IMR-90 (cell line): ENCODE results near the gene DMRTC2. TPM values are rescaled to one million over a fixed set of nuclear protein-coding genes. Genes with fewer than 3 reads are reported as not detected.

Experiments
- CTCF ChIP-seq: conservative IDR thresholded peaks from 2 replicates; pipeline ENCODE4 v1.5.1; 2012; ENCODE audit warnings: mild to moderate bottlenecking, low read depth, low read length, improper control_type of control experiment
- MAZ ChIP-seq: IDR thresholded peaks from 2 replicates; pipeline ENCODE4 v1.6.1; 2012; ENCODE audit warnings: low read depth, mild to moderate bottlenecking, low read length, improper control_type of control experiment, moderate library complexity, borderline replicate concordance
- RCOR1 ChIP-seq: IDR thresholded peaks from 2 replicates; pipeline ENCODE4 v1.6.1; 2012; ENCODE audit warnings: mild to moderate bottlenecking, low read length, improper control_type of control experiment; ENCODE audit not compliant: insufficient replicate concordance
- polyA plus RNA-seq, 3 experiments: library from polyadenylated mRNA; depleted of rRNA; stranded (reverse); fragments of >200 nt; gene quantifications; 2 replicates each; pipeline ENCODE4 v1.2.3, GENCODE V29; 2012; ENCODE audit warnings: low replicate concordance in 1 of 3
- total RNA-seq: library from RNA; depleted of rRNA; stranded (reverse); fragments of >200 nt; gene quantifications from 2 replicates; pipeline ENCODE4 v1.2.3, GENCODE V29; 2012

DMRTC2 gene
- total and polyA plus RNA-seq, 2 of the 4 experiments (the other 2 are of a cell fraction), result not detected

GRCh38 chr19:41883821-41884733, 39.2 kb downstream of the DMRTC2 start (continued):
- TF ChIP-seq CTCF (peak; percentile 23; the same call in 1 of the 2 replicates), MAZ (peak; percentile 99), RCOR1 (peak; percentile 95)
